H9 (cell line): ENCODE results near the gene RPLP2. TPM values are rescaled to one million over a fixed set of nuclear protein-coding genes. Genes with fewer than 3 reads are reported as not detected.

Experiments used
- DNase-seq: peaks from one replicate; pipeline ENCODE4 v3.0.0-alpha.2; 2017
- H2AFZ ChIP-seq: one replicate; pipeline ENCODE4 v1.6.1; 2013; ENCODE audit warnings: mild to moderate bottlenecking, low read length, control low read depth, moderate library complexity
- H2AK5ac ChIP-seq: 2 replicates; pipeline ENCODE4 v1.6.1; 2013; ENCODE audit warnings: low read length, control low read depth, mixed read lengths; ENCODE audit not compliant: insufficient read length
- H2BK120ac ChIP-seq: one replicate; pipeline ENCODE4 v1.6.1; 2013; ENCODE audit warnings: low read depth, mild to moderate bottlenecking, low read length, control low read depth, inconsistent platforms; ENCODE audit not compliant: poor library complexity, severe bottlenecking
- H2BK12ac ChIP-seq: 2 replicates; pipeline ENCODE4 v1.6.1; 2013; ENCODE audit warnings: low read length, control low read depth, mixed read lengths, low read depth; ENCODE audit not compliant: insufficient read length
- H2BK15ac ChIP-seq: 2 replicates; pipeline ENCODE4 v1.6.1; 2013; ENCODE audit warnings: low read depth, low read length, control low read depth
- H2BK20ac ChIP-seq: one replicate; pipeline ENCODE4 v1.6.1; 2013; ENCODE audit warnings: low read depth, mild to moderate bottlenecking, low read length, control low read depth, inconsistent platforms; ENCODE audit not compliant: poor library complexity, severe bottlenecking
- H2BK5ac ChIP-seq: 2 replicates; pipeline ENCODE4 v1.6.1; 2013; ENCODE audit warnings: low read length, control low read depth, mixed read lengths; ENCODE audit not compliant: insufficient read length
- H3K14ac ChIP-seq: 2 replicates; pipeline ENCODE4 v1.6.1; 2013; ENCODE audit warnings: low read length, control low read depth; ENCODE audit not compliant: insufficient read depth
- H3K18ac ChIP-seq: 2 replicates; pipeline ENCODE4 v1.6.1; 2013; ENCODE audit warnings: low read depth, mild to moderate bottlenecking, mixed read lengths, low read length, control low read depth; ENCODE audit not compliant: insufficient read length
- H3K23ac ChIP-seq: 2 replicates; pipeline ENCODE4 v1.6.1; 2013; ENCODE audit warnings: low read length, control low read depth, mixed read lengths, low read depth; ENCODE audit not compliant: insufficient read length
- H3K23me2 ChIP-seq: 2 replicates; pipeline ENCODE4 v1.6.1; 2013; ENCODE audit warnings: low read depth, mild to moderate bottlenecking, mixed read lengths, low read length, control low read depth; ENCODE audit not compliant: insufficient read length, poor library complexity, severe bottlenecking
- H3K27ac ChIP-seq: 2 replicates; pipeline ENCODE4 v1.5.1; 2013; ENCODE audit warnings: low read length, control low read depth, mixed read lengths, low read depth; ENCODE audit not compliant: insufficient read length
- H3K27me3 ChIP-seq: 2 replicates; pipeline ENCODE4 v1.6.1; 2013; ENCODE audit warnings: low read length, control low read depth, inconsistent platforms; ENCODE audit not compliant: insufficient read depth
- H3K4ac ChIP-seq: 2 replicates; pipeline ENCODE4 v1.6.1; 2013; ENCODE audit warnings: low read depth, mild to moderate bottlenecking, control low read depth, inconsistent platforms, low read length, moderate library complexity
- H3K4me1 ChIP-seq: 2 replicates; pipeline ENCODE4 v1.6.1; 2013; ENCODE audit warnings: low read length, control low read depth, inconsistent platforms; ENCODE audit not compliant: insufficient read depth
- H3K4me2 ChIP-seq: 2 replicates; pipeline ENCODE4 v1.6.1; 2013; ENCODE audit warnings: low read length, control low read depth, mixed read lengths; ENCODE audit not compliant: insufficient read length, insufficient read depth
- H3K56ac ChIP-seq: 2 replicates; pipeline ENCODE4 v1.6.1; 2013; ENCODE audit warnings: low read depth, mild to moderate bottlenecking, mixed read lengths, low read length, control low read depth; ENCODE audit not compliant: insufficient read length
- H3K79me1 ChIP-seq: 2 replicates; pipeline ENCODE4 v1.6.1; 2013; ENCODE audit warnings: low read depth, mild to moderate bottlenecking, moderate library complexity, low read length, control low read depth, inconsistent platforms; ENCODE audit not compliant: insufficient read depth, poor library complexity, severe bottlenecking
- H3K79me2 ChIP-seq: 2 replicates; pipeline ENCODE4 v1.6.1; 2013; ENCODE audit warnings: low read length, control low read depth, inconsistent platforms; ENCODE audit not compliant: insufficient read depth
- H3K9ac ChIP-seq: 2 replicates; pipeline ENCODE4 v1.6.1; 2013; ENCODE audit warnings: low read length, control low read depth, mixed read lengths; ENCODE audit not compliant: insufficient read length; ENCODE audit errors: extremely low read depth
- H3K9me3 ChIP-seq: one replicate; pipeline ENCODE4 v1.6.1; 2013; ENCODE audit warnings: low read depth, low read length, inconsistent platforms; ENCODE audit not compliant: control insufficient read depth
- H3T11ph ChIP-seq: one replicate; pipeline ENCODE4 v1.6.1; 2013; ENCODE audit warnings: mild to moderate bottlenecking, low read length, control low read depth, inconsistent platforms
- H4K20me1 ChIP-seq: one replicate; pipeline ENCODE4 v1.6.1; 2013; ENCODE audit not compliant: control insufficient read depth, insufficient read length, insufficient read depth
- H4K5ac ChIP-seq: 2 replicates; pipeline ENCODE4 v1.6.1; 2013; ENCODE audit warnings: low read depth, mild to moderate bottlenecking, mixed read lengths, low read length, control low read depth; ENCODE audit not compliant: insufficient read length
- H4K8ac ChIP-seq: replicated peaks from 2 replicates; pipeline ENCODE4 v1.6.1; 2013; ENCODE audit warnings: low read length, control low read depth, mixed read lengths, low read depth; ENCODE audit not compliant: insufficient read length
- H4K91ac ChIP-seq: 2 replicates; pipeline ENCODE4 v1.6.1; 2013; ENCODE audit warnings: low read depth, mild to moderate bottlenecking, moderate library complexity, mixed read lengths, low read length, control low read depth; ENCODE audit not compliant: insufficient read length
- H3K27ac Mint-ChIP-seq, 3 experiments: 2 replicates in 2 of 3; 3 replicates in 1 of 3; pipeline ENCODE4 v1.8.0; 2020 to 2021; ENCODE audit warnings: mixed read lengths in 3 of 3, mild to moderate bottlenecking in 1 of 3, moderate library complexity in 1 of 3
- H3K27me3 Mint-ChIP-seq: 2 replicates; pipeline ENCODE4 v1.8.0; 2021; ENCODE audit warnings: low read depth, mild to moderate bottlenecking, moderate library complexity, mixed read lengths
- H3K36me3 Mint-ChIP-seq, 3 experiments: 2 replicates in 2 of 3; 3 replicates in 1 of 3; pipeline ENCODE4 v1.8.0; 2020 to 2021; ENCODE audit warnings: low read depth in 3 of 3, mixed read lengths in 3 of 3; ENCODE audit not compliant: insufficient read depth in 1 of 3
- H3K4me1 Mint-ChIP-seq, 2 experiments: 2 replicates each; pipeline ENCODE4 v1.8.0; 2020; ENCODE audit warnings: mixed read lengths in 2 of 2
- H3K4me3 Mint-ChIP-seq, 2 experiments: 2 replicates in 1 of 2; 3 replicates in 1 of 2; pipeline ENCODE4 v1.8.0; 2020 to 2021; ENCODE audit warnings: mild to moderate bottlenecking in 2 of 2, mixed read lengths in 2 of 2, moderate library complexity in 1 of 2
- H3K9me3 Mint-ChIP-seq, 2 experiments: 2 replicates in 1 of 2; 3 replicates in 1 of 2; pipeline ENCODE4 v1.8.0; 2020; ENCODE audit warnings: mild to moderate bottlenecking in 2 of 2, mixed read lengths in 2 of 2, moderate library complexity in 1 of 2
- CTCF ChIP-seq: fragments of 200-600 bp; sonication (generic); conservative IDR thresholded peaks from 3 replicates; pipeline ENCODE4 v1.8.0; 2021; ENCODE audit warnings: antibody characterized with exemption, mild to moderate bottlenecking
- WGBS: extraction: QIAGEN DNeasy Blood & Tissue Kit; methylation state at CpG from one replicate; pipeline ENCODE4 v1.1.7; 2013; ENCODE audit warnings: missing lambda C conversion rate, low lambda C conversion rate, mixed read lengths; ENCODE audit not compliant: insufficient read length; ENCODE audit errors: extremely low coverage; 5-methylcytosine and 5-hydroxymethylcytosine counted together
- total RNA-seq: library from RNA; stranded (reverse); gene quantifications from 2 replicates; pipeline ENCODE4 v1.2.1, GENCODE V29; 2021

Gene RPLP2
- total RNA-seq, 1 experiment from 2014 or later: 2,138 TPM

- Mint-ChIP-seq H3K27me3 (no peaks in the 10 kb centered on the region), H3K4me3 (peak overlapping the region in 1 of 2 experiments; percentile 12; a peak in 1 of 5 replicates), H3K4me1 (peaks cover 11 to 15% of the 10 kb centered on the region in 2 experiments), H3K9me3 (no peaks in the 10 kb centered on the region), H3K27ac (peak overlapping the region in 2 of 3 experiments; percentile 80 to 81; a peak in 3 of 7 replicates), H3K36me3 (peaks cover 35 to 84% (median 67%) of the 10 kb centered on the region in 3 experiments; a peak in 6 of 7 replicates)
- Histone ChIP-seq H3K27me3 (no peaks in the 10 kb centered on the region), H4K20me1 (no peaks in the 10 kb centered on the region), H3K18ac (no peak overlapping the region), H2BK20ac (no peak overlapping the region), H3K23ac (no peak overlapping the region), H3K56ac (no peak overlapping the region), H3K14ac (no peak overlapping the region), H3K27ac (no peak overlapping the region), H3K9ac (no peak overlapping the region), H3K4ac (no peak overlapping the region), H3K79me2 (no peaks in the 10 kb centered on the region), H4K5ac (peak overlapping the region; percentile 36), H3K23me2 (no peaks in the 10 kb centered on the region), H3K4me1 (no peaks in the 10 kb centered on the region), H2AFZ (no peak overlapping the region), H4K8ac (no peak overlapping the region), H2BK12ac (no peak overlapping the region), H3K4me2 (no peak overlapping the region), H3K9me3 (no peaks in the 10 kb centered on the region), H4K91ac (no peak overlapping the region), H3T11ph (no peak overlapping the region), H2BK120ac (no peak overlapping the region), H3K79me1 (peaks cover 4% of the 10 kb centered on the region), H2AK5ac (no peak overlapping the region), H2BK15ac (no peak overlapping the region), H2BK5ac (no peak overlapping the region)
- no CpG with 5 or more reads among the region's 10 CpGs for WGBS
- DNase-seq: peak; percentile 70
- TF ChIP-seq CTCF: peak; percentile 42
Measured at GRCh38 chr11:762421-763072, 47.2 kb upstream of the RPLP2 start.
